Measurements from ENCODE around the gene SF3A2. TPM values are rescaled to one million over a fixed set of nuclear protein-coding genes. Genes with fewer than 3 reads are reported as not detected.

Gene SF3A2
- total and polyA plus RNA-seq, 2 donors (not counting 3 experiments of a cell fraction or from before 2014, with no cell fraction given) = 21.5 to 164 TPM

- intact Hi-C loops (cut with micrococcal nuclease) (no loop called here), dilution Hi-C loops (cut with MboI; ENCODE audit: extremely low pct_ligation_motif_present, low sequenced_read_pairs) (no loop called here)
- no peak overlapping the region for H3K4me3 ChIP-seq (replicated peaks in 1 of 3; ENCODE audit: insufficient read depth in 1 of 3, low read depth in 1 of 3, low read length in 3 of 3)
- peaks cover 25 to 52% of the 10 kb centered on the region in 2 experiments for H3K36me3 ChIP-seq (ENCODE audit: control insufficient read depth in 2 of 2, extremely low read depth in 1 of 2, insufficient read depth in 2 of 2, low read length in 2 of 2)
- no peaks in the 10 kb centered on the region for H4K20me1 ChIP-seq (replicated peaks; ENCODE audit: control insufficient read depth, extremely low read depth, insufficient read depth, low read length)
- ChIA-PET CTCF (no interaction called here), POLR2A (no interaction called here)
- H3K9ac ChIP-seq (replicated peaks; ENCODE audit: extremely low read depth, insufficient read depth, low read length) = no peak overlapping the region
- H3K4me2 ChIP-seq (ENCODE audit: insufficient read depth, low read length) = no peak overlapping the region
- no peaks in the 10 kb centered on the region for H3K9me1 ChIP-seq (replicated peaks; ENCODE audit: control insufficient read depth, extremely low read depth, insufficient read depth, low read length)
- no peak overlapping the region for H2AFZ ChIP-seq (ENCODE audit: low read depth, low read length)
- no TSS peak for BruUV-seq (replicated peaks)
- peaks cover 8% of the 10 kb centered on the region for H3K4me1 ChIP-seq (ENCODE audit: control insufficient read depth, extremely low read depth, insufficient read depth, low read length)
- TF ChIP-seq GATA2 (IDR thresholded peaks at IDR 0.05; ENCODE audit: insufficient read depth, insufficient read length, low read depth, low read length) = no peak
- no peak for TF ChIP-seq CTCF (IDR thresholded peaks at IDR 0.05; ENCODE audit: extremely low read depth in 1 of 2, insufficient read depth in 1 of 2, low read depth in 1 of 2, low read length in 2 of 2)
- TF ChIP-seq POLR2A (IDR thresholded peaks at IDR 0.05; ENCODE audit: low read depth, low read length) = no peak
- TF ChIP-seq JUN (IDR thresholded peaks at IDR 0.05; ENCODE audit: borderline replicate concordance, insufficient read depth, insufficient read length, low read depth) = no peak
- TF ChIP-seq EZH2 (IDR thresholded peaks at IDR 0.05; ENCODE audit: borderline replicate concordance, low read depth, low read length, severe bottlenecking) = no peak
- TF ChIP-seq POLR2AphosphoS5 (IDR thresholded peaks at IDR 0.05; ENCODE audit: insufficient read depth, low read depth, low read length) = no peak
- TF ChIP-seq, protein P1, sequence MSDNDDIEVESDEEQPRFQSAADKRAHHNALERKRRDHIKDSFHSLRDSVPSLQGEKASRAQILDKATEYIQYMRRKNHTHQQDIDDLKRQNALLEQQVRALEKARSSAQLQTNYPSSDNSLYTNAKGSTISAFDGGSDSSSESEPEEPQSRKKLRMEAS (IDR thresholded peaks at IDR 0.05; ENCODE audit: insufficient read depth, insufficient read length) = no peak
- H3K27me3 ChIP-seq (ENCODE audit: control insufficient read depth in 2 of 2, insufficient read depth in 2 of 2, low read length in 2 of 2) = peaks cover 12 to 26% of the 10 kb centered on the region in 2 experiments
- no peaks in the 10 kb centered on the region for H3K9me3 ChIP-seq (replicated peaks; ENCODE audit: control insufficient read depth, insufficient read depth, low read length)
- FAIRE-seq (no peak), DNase-seq (ENCODE audit: low read depth, low spot score) (no peak)
- peaks cover 18% of the 10 kb centered on the region for H3K79me2 ChIP-seq (ENCODE audit: control insufficient read depth, insufficient read depth, low read length)
- no peak overlapping the region for H3K27ac ChIP-seq (ENCODE audit: insufficient read depth, low read depth, low read length)
These were observed 10.9 kb downstream of the SF3A2 start for GRCh38 chr19:2247433-2248101.

Data from endothelial cell of umbilical vein (primary cell).